K562 (cell line): ENCODE results near the gene DCTN5. TPM values are rescaled to one million over a fixed set of nuclear protein-coding genes. Genes with fewer than 3 reads are reported as not detected.
A peak's percentile ranks its signal among the peaks of the same experiment; 100 is the strongest.

ENCODE experiments used
- BHLHE40 ChIP-seq: IDR thresholded peaks from 2 replicates; pipeline ENCODE4 v1.6.1; 2011; ENCODE audit warnings: low read length, improper control_type of control experiment
- CTBP1 ChIP-seq: fragments of 450-650 bp; IDR thresholded peaks from 2 replicates; pipeline ENCODE4 v1.6.1; 2016; ENCODE audit warnings: borderline replicate concordance
- E2F8 ChIP-seq: fragments of 450-650 bp; IDR thresholded peaks from 2 replicates; pipeline ENCODE4 v1.7.1; 2018; ENCODE audit warnings: mild to moderate bottlenecking, low read depth; ENCODE audit not compliant: partially characterized antibody
- FOXA1 ChIP-seq: fragments of 450-650 bp; IDR thresholded peaks from 2 replicates; pipeline ENCODE4 v1.6.1; 2016; ENCODE audit warnings: mild to moderate bottlenecking, borderline replicate concordance
- HDAC1 ChIP-seq, 2 experiments: fragments of 450-650 bp; IDR thresholded peaks; 2 replicates each; pipeline ENCODE4 v1.6.1; 2016 to 2017; ENCODE audit warnings: inconsistent platforms in 1 of 2, mild to moderate bottlenecking in 1 of 2, moderate library complexity in 1 of 2
- NR3C1 ChIP-seq: sonication (generic); formaldehyde crosslinking; IDR thresholded peaks from 2 replicates; pipeline ENCODE4 v1.8.1; 2022; ENCODE audit warnings: missing genetic modification reagents
- RERE ChIP-seq: sonication (generic); formaldehyde crosslinking; IDR thresholded peaks from 2 replicates; pipeline ENCODE4 v1.8.0; 2023; ENCODE audit warnings: missing genetic modification reagents, mild to moderate bottlenecking, borderline replicate concordance
- RNF219 ChIP-seq: fragments of 250-450 bp; sonication (Bioruptor Pico); IDR thresholded peaks from 2 replicates; pipeline ENCODE4 v1.5.0; 2022; ENCODE audit warnings: mild to moderate bottlenecking
- SMARCB1 ChIP-seq: IDR thresholded peaks from 2 replicates; pipeline ENCODE4 v1.6.1; 2011; ENCODE audit warnings: improper control_type of control experiment, low read depth; ENCODE audit not compliant: insufficient read length
- TSC22D4 ChIP-seq: fragments of 450-650 bp; IDR thresholded peaks from 2 replicates; pipeline ENCODE4 v1.6.1; 2016; ENCODE audit warnings: missing genetic modification characterization, missing biosample characterization, control low read depth
- ZFP1 ChIP-seq: fragments of 450-650 bp; formaldehyde crosslinking; IDR thresholded peaks from 2 replicates; pipeline ENCODE4 v1.4.0; 2020; ENCODE audit warnings: mild to moderate bottlenecking, mixed read lengths
- ZNF398 ChIP-seq: fragments of 250-450 bp; sonication (Bioruptor Pico); IDR thresholded peaks from 2 replicates; pipeline ENCODE4 v1.8.0; 2021; ENCODE audit warnings: moderate library complexity, mild to moderate bottlenecking, inconsistent platforms
- ZNF444 ChIP-seq: fragments of 250-450 bp; sonication (Bioruptor Pico); IDR thresholded peaks from 2 replicates; pipeline ENCODE4 v1.4.0; 2020; ENCODE audit warnings: mild to moderate bottlenecking, moderate library complexity
- ZNF445 ChIP-seq: fragments of 250-450 bp; sonication (Bioruptor Pico); IDR thresholded peaks from 2 replicates; pipeline ENCODE4 v1.4.0; 2020; ENCODE audit warnings: low read depth, mild to moderate bottlenecking, moderate library complexity
- ZNF695 ChIP-seq: fragments of 450-650 bp; formaldehyde crosslinking; IDR thresholded peaks from 2 replicates; pipeline ENCODE4 v1.4.0; 2020; ENCODE audit warnings: mild to moderate bottlenecking, moderate library complexity
- polyA plus RNA-seq, 8 experiments: library from polyadenylated mRNA; depleted of rRNA in 4 of 8; stranded (reverse) in 5 of 8; unstranded in 3 of 8; fragments of >200 nt; fragmentation: Nextera tagmentation in 2 of 8; fragmentation: Illumina TruSeq in 1 of 8; extraction: Ambion mirVana in 2 of 8; extraction: Trizol in 1 of 8; gene quantifications; 2 replicates each; pipeline versions ENCODE4 v1.2.1 to v1.2.3, GENCODE V29; 2011 to 2014; ENCODE audit warnings: inconsistent platforms in 1 of 8, missing spikeins in 1 of 8
- total RNA-seq, 7 experiments: library from RNA; depleted of rRNA in 6 of 7; stranded (reverse); fragments of >200 nt in 6 of 7; fragmentation: Illumina TruSeq in 2 of 7; extraction: Trizol in 2 of 7; gene quantifications; 2 replicates each; pipeline versions ENCODE4 v1.2.1 to v1.2.3, GENCODE V29; 2011 to 2021; ENCODE audit warnings: low replicate concordance in 1 of 7

DCTN5 gene
- total and polyA plus RNA-seq, 9 of the 15 experiments (the other 6 are each of a cell fraction or from before 2014, with no cell fraction given), result 35.8 to 149 (median 75.9) TPM

GRCh38 chr16:23678430-23679273 lies 37.4 kb downstream of the DCTN5 start, which contains the start of gene PLK1 (continued):
- TF ChIP-seq RERE (CRISPR knock-in tag) (no peak), SMARCB1 (no peak), HDAC1 (IDR thresholded peaks at IDR 0.05) (peak in 1 of 2 experiments; percentile 92; a peak in 2 of 4 replicates), TSC22D4 (tag) (no peak), E2F8 (no peak), ZNF445 (no peak), NR3C1 (no peak; the same call in 1 of the 2 replicates), BHLHE40 (no peak), ZFP1 (CRISPR knock-in tag) (no peak), RNF219 (no peak), ZNF398 (CRISPR knock-in tag) (no peak), ZNF695 (CRISPR knock-in tag) (no peak), FOXA1 (no peak), CTBP1 (peak; percentile 66), ZNF444 (CRISPR knock-in tag) (no peak)
